ENCODE data around the gene CMIP. TPM values are rescaled to one million over a fixed set of nuclear protein-coding genes. Genes with fewer than 3 reads are reported as not detected.

The CMIP gene
- total RNA-seq, 1 experiment from 2014 or later, result 12.7 TPM

DNA sequence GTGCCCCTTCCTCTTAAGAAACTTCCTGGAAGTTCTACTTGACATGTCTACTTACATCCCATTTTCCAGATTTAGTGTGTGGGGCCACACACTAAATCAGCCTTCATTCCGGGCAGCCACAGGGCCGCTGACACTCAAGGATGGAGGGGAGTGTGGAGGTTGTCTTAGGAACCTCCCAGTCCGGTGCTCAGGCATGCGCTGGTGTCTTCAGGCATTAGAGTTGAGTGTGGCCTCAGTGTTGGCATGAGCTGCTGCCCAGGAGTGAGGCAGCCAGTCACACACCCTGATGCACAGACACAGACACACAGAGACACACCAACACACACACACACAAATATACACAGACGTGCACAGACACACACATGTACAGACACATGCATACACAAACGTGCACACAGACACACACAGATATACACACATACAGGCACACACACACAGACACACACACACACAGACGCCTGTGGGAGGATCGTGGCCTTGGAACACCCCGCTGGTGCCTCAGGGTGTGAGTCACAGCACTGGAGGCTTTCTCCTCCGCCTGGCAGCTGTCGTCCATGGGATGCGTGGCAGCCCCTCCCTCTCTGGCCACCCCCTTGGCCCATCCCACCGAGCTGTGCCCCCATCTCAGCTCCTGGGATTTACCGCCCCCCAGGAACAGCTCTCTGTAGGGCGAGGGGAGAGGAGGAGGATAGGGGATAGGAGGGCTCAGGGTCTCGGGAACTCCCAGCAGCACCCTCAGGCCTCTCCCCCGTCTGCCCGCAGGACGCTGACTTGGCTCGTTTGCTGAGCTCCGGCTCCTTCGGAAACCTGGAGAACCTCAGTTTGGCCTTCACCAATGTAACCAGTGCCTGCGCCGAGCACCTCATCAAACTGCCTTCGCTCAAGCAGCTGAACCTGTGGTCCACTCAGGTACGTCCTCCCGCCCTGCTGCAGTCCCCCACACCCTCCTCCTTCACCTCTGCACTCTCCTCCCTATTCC lies 258.9 kb downstream of the CMIP start:
- H3K9me2 ChIP-seq (replicated peaks; ENCODE audit: insufficient read depth, low read length), result no peaks in the 10 kb centered on the region
- no peak overlapping the region for H3K4me3 ChIP-seq (ENCODE audit: low read length)
- no peak overlapping the region for H2AFZ ChIP-seq (ENCODE audit: low read length)
- no peak overlapping the region for H3K9ac ChIP-seq (ENCODE audit: low read length)
- no peaks in the 10 kb centered on the region for H3K27me3 ChIP-seq (ENCODE audit: low read length)
- H3K79me2 ChIP-seq (ENCODE audit: low read length), result no peaks in the 10 kb centered on the region
- DNase-seq, result no peak
- no peak overlapping the region for H3K27ac ChIP-seq (ENCODE audit: low read length)
- H3K4me1 ChIP-seq (ENCODE audit: low read length), result no peaks in the 10 kb centered on the region
- H3K9me3 ChIP-seq (ENCODE audit: low read length), result no peaks in the 10 kb centered on the region
- no peak overlapping the region for H3K4me2 ChIP-seq (ENCODE audit: low read depth, low read length, poor library complexity, severe bottlenecking)
- 0 out of 2 replicates have a peak, but pooled peaks cover under 1% of the 10 kb centered on the region for H4K20me1 ChIP-seq (ENCODE audit: insufficient read depth, low read depth, low read length)
- no peaks in the 10 kb centered on the region for H3K36me3 ChIP-seq (ENCODE audit: insufficient read depth, low read length)

DNA sequence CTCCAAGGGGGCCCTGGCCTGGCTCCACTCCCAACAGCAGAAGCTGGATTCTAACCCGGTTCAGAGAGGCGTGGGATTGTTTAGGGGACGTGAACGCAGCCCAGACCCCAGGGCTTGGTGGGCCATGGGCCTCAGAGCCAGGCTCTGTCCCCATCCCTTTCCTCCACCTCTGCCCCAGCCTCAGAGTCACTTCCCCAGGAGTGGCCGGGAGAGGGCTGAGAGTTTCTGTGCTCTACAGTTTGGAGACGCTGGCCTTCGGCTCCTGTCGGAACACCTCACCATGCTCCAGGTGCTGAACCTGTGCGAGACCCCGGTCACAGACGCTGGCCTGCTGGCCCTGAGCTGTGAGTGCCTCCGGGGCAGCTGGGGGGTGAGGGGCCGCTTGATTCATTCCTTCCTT lies 260.7 kb downstream of the CMIP start:
- Histone ChIP-seq H3K9ac (ENCODE audit: low read length) (no peak overlapping the region), H3K27ac (ENCODE audit: low read length) (no peak overlapping the region), H3K27me3 (ENCODE audit: low read length) (no peaks in the 10 kb centered on the region), H3K9me3 (ENCODE audit: low read length) (no peaks in the 10 kb centered on the region), H3K4me2 (ENCODE audit: low read depth, low read length, poor library complexity, severe bottlenecking) (no peak overlapping the region), H3K4me1 (ENCODE audit: low read length) (no peaks in the 10 kb centered on the region), H3K4me3 (ENCODE audit: low read length) (no peak overlapping the region), H3K79me2 (ENCODE audit: low read length) (no peaks in the 10 kb centered on the region), H3K36me3 (ENCODE audit: insufficient read depth, low read length) (no peaks in the 10 kb centered on the region), H4K20me1 (ENCODE audit: insufficient read depth, low read depth, low read length) (0 out of 2 replicates have a peak, but pooled peaks cover 5% of the 10 kb centered on the region), H2AFZ (ENCODE audit: low read length) (no peak overlapping the region), H3K9me2 (replicated peaks; ENCODE audit: insufficient read depth, low read length) (no peaks in the 10 kb centered on the region)
- no peak for DNase-seq

DNA sequence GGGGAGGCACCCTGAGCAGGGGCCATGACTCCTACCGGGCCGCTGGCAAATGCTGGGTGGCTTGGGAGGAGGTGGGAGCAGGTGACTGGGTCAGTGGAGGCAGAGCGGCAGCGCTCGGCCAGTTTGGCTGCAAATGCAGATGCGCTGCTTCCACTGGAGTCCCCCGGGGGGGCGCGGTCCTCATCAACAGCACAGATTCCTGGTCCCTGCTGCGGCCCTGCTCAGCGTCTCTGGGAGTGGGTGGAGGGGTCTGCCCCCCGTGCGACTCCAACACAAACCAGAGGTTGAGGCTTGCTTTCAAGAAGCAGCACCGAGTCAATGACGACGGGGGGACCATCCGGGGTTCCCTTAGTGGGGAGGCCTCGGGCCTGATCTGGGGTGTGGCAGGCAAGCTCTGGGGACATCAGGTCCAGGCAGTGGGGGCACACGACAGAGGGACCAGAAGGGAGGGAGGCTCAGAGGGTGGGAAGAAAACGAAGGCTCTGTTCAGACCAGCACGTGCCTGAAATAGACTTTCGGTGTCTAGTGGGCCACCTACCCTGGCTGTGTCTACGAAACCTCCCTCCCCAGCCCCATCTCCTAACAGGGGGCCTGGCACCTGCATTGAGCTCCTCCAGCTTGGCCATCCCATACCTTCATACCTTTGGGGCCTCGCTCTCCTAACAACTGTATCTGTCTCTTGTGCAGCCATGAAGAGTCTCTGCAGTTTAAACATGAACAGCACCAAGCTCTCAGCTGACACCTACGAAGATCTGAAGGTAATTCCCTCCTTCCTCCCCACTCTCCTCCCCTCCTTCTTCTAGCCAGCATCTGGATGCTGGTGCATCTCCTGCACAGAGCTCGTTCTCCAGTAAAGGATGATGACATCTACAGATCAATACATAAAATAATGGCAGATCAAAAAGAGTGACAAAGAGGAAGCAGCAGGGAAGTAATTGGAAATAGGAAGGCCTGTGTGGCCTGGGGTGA lies 262.0 kb downstream of the CMIP start:
- H3K36me3 ChIP-seq (ENCODE audit: insufficient read depth, low read length), result no peaks in the 10 kb centered on the region

DNA sequence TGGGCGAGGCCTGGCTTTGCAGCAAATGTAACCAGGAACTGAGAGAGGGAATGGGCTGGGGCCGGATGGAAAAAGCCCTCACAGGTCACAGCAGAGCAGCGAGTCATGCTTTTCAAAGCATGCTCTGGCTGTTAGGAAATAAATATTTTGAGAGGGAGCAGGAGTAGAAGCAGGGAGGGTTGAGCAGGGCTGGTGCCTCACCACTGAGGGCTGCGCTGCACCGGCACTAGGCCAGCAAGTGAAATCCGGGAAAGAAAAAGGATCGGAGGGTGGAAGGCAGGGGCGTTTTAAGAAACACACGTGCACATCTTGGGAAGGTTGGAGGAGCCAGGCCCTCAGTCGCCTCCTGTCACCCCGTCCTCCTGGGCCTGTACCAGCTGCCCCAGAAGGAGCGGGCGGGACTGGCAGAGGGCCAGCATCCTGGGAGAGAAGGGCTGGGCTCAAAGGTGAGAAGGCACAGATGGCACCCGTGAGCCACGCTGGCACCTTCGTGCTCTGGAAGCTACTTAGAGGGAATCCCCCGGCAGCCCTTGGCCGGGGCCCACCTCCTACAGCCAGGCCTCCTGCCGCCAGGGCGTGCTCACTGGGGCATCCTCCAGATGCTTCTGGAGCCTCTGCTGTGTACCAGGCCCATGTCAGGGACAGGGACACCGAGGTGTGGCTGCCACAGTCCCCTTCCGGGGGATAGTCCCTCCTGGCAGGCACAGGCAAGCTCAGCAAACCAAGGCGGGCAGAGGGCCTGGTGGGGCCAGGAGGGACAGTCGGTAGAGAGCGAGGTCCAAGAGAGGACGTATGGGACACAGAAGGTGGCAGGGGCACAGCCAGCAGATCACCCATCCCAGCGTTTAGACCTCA lies 263.0 kb downstream of the CMIP start:
- Histone ChIP-seq H3K27ac (ENCODE audit: low read length) (no peak overlapping the region), H3K79me2 (ENCODE audit: low read length) (no peaks in the 10 kb centered on the region), H3K4me2 (ENCODE audit: low read depth, low read length, poor library complexity, severe bottlenecking) (no peak overlapping the region), H3K27me3 (ENCODE audit: low read length) (no peaks in the 10 kb centered on the region), H3K9me2 (replicated peaks; ENCODE audit: insufficient read depth, low read length) (no peaks in the 10 kb centered on the region), H3K9me3 (ENCODE audit: low read length) (no peaks in the 10 kb centered on the region), H4K20me1 (ENCODE audit: insufficient read depth, low read depth, low read length) (0 out of 2 replicates have a peak, but pooled peaks cover 5% of the 10 kb centered on the region), H3K4me3 (ENCODE audit: low read length) (no peak overlapping the region), H3K36me3 (ENCODE audit: insufficient read depth, low read length) (no peaks in the 10 kb centered on the region), H3K9ac (ENCODE audit: low read length) (no peak overlapping the region), H2AFZ (ENCODE audit: low read length) (no peak overlapping the region), H3K4me1 (ENCODE audit: low read length) (no peaks in the 10 kb centered on the region)
- DNase-seq, result no peak

More for the DNA sequence above, 262.0 kb downstream of the CMIP start:
- H4K20me1 ChIP-seq (ENCODE audit: insufficient read depth, low read depth, low read length), result 0 out of 2 replicates have a peak, but pooled peaks cover 5% of the 10 kb centered on the region
- no peak overlapping the region for H3K4me3 ChIP-seq (ENCODE audit: low read length)
- H3K27ac ChIP-seq (ENCODE audit: low read length), result no peak overlapping the region
- no peak overlapping the region for H2AFZ ChIP-seq (ENCODE audit: low read length)
- no peaks in the 10 kb centered on the region for H3K79me2 ChIP-seq (ENCODE audit: low read length)
- H3K4me1 ChIP-seq (ENCODE audit: low read length), result no peaks in the 10 kb centered on the region
- no peaks in the 10 kb centered on the region for H3K9me2 ChIP-seq (replicated peaks; ENCODE audit: insufficient read depth, low read length)
- no peaks in the 10 kb centered on the region for H3K27me3 ChIP-seq (ENCODE audit: low read length)
- H3K4me2 ChIP-seq (ENCODE audit: low read depth, low read length, poor library complexity, severe bottlenecking), result no peak overlapping the region
- DNase-seq, result no peak
- H3K9ac ChIP-seq (ENCODE audit: low read length), result no peak overlapping the region
- H3K9me3 ChIP-seq (ENCODE audit: low read length), result no peaks in the 10 kb centered on the region

DNA sequence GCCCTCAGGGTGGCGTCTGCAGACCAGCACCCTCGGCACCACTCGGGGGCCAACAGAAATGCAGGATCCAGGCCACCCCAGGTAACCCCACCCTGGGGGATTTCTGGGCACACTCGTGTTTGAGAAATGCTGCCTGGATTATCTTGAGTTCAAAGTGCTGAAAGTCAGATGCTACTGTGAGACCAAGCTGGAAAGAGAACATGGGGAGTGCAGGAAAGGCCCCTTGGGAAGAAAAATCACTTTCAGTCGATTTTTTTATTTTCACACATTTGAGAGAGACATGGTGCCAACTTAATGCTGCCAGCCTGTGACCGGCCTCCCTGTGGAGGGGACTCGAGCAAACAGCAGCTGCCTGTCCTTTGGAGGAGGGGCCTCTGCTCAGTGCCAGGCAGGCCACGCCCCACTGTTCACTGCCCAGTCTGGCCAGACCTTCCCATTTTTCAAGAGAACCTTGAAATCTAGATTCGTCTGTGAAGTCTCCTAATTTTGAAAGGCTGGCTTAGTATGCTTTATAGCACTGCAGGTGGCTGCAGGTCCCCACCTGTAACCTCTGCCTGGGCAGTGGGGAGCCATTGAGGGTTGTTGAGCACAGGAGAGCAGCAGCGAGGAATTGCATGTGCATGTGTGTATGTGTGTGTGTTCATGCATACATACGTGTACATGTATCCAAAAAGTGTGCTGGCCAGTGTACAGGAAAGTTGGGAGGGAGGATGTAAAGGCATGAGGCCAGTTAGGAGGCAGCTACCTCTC lies 263.8 kb downstream of the CMIP start:
- Histone ChIP-seq H3K36me3 (ENCODE audit: insufficient read depth, low read length) (no peaks in the 10 kb centered on the region), H3K4me2 (ENCODE audit: low read depth, low read length, poor library complexity, severe bottlenecking) (no peak overlapping the region), H3K27me3 (ENCODE audit: low read length) (no peaks in the 10 kb centered on the region), H3K27ac (ENCODE audit: low read length) (no peak overlapping the region), H4K20me1 (ENCODE audit: insufficient read depth, low read depth, low read length) (0 out of 2 replicates have a peak, but pooled peaks cover 5% of the 10 kb centered on the region), H3K9ac (ENCODE audit: low read length) (no peak overlapping the region), H3K9me3 (ENCODE audit: low read length) (no peaks in the 10 kb centered on the region), H2AFZ (ENCODE audit: low read length) (no peak overlapping the region), H3K4me1 (ENCODE audit: low read length) (no peaks in the 10 kb centered on the region), H3K79me2 (ENCODE audit: low read length) (no peaks in the 10 kb centered on the region), H3K9me2 (replicated peaks; ENCODE audit: insufficient read depth, low read length) (no peaks in the 10 kb centered on the region), H3K4me3 (ENCODE audit: low read length) (no peak overlapping the region)
- no peak for DNase-seq

DNA sequence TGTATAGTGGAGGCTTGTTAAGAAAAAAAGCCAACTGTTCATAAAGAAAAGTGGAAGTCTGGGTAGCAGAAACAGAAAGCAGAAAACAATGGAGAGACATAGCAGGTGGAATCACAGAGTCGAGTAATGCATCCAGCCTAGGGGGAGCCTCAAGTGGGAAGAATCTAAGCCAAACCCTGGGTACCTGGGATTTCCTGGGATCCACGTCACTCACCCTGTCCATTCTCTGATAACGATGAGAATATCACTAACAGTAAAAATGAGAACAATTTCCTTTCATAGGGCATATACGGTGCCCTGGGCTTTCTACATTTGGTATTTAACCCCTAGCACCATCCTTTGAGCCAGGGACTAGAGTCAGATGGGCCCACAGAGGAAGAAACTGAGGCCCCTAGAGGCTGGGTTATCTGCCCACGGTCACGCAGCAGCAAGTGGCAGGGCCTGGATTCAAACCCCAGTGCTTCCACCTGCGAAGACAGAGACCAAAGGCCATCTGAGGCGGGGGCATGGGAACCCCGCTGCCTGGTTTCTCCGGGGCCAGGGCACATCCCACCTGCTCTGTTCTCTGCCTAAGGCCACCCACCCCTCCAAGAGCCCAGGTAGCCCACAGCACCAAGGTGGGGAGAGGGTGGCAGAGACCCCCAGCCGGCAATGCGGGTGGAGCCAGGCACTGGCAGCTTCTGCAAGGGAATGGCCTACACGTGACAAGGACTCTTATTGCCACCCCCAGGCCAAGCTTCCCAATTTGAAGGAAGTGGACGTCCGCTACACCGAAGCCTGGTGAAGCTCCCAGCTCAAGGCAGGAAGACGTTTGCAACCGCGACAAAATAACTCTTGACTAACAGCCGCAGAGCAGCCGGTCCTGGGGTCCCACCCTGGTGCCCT lies 264.6 kb downstream of the CMIP start:
- no peaks in the 10 kb centered on the region for H3K9me2 ChIP-seq (replicated peaks; ENCODE audit: insufficient read depth, low read length)
- no peaks in the 10 kb centered on the region for H3K4me1 ChIP-seq (ENCODE audit: low read length)
- no peak overlapping the region for H3K4me2 ChIP-seq (ENCODE audit: low read depth, low read length, poor library complexity, severe bottlenecking)
- no peaks in the 10 kb centered on the region for H3K79me2 ChIP-seq (ENCODE audit: low read length)
- no peak overlapping the region for H3K4me3 ChIP-seq (ENCODE audit: low read length)
- H3K9ac ChIP-seq (ENCODE audit: low read length), result no peak overlapping the region
- H2AFZ ChIP-seq (ENCODE audit: low read length), result no peak overlapping the region
- DNase-seq, result no peak
- H3K36me3 ChIP-seq (ENCODE audit: insufficient read depth, low read length), result no peaks in the 10 kb centered on the region
- no peaks in the 10 kb centered on the region for H3K9me3 ChIP-seq (ENCODE audit: low read length)
- H4K20me1 ChIP-seq (ENCODE audit: insufficient read depth, low read depth, low read length), result 0 out of 2 replicates have a peak, but pooled peaks cover 5% of the 10 kb centered on the region
- H3K27ac ChIP-seq (ENCODE audit: low read length), result no peak overlapping the region
- H3K27me3 ChIP-seq (ENCODE audit: low read length), result no peaks in the 10 kb centered on the region
